GM18526 (cell line): ENCODE results near the gene UCK2.

Experiments
- POLR2A ChIP-seq: IDR thresholded peaks from 3 replicates; pipeline ENCODE4 v1.6.1; 2011; ENCODE audit not compliant: insufficient read length; ENCODE audit errors: extremely low read depth

UCK2 gene

GRCh38 chr1:165915932-165916348 is 88.5 kb downstream of the UCK2 start:
- no peak for TF ChIP-seq POLR2A

GRCh38 chr1:165917166-165917565 is 89.8 kb downstream of the UCK2 start:
- TF ChIP-seq POLR2A = no peak

DNA sequence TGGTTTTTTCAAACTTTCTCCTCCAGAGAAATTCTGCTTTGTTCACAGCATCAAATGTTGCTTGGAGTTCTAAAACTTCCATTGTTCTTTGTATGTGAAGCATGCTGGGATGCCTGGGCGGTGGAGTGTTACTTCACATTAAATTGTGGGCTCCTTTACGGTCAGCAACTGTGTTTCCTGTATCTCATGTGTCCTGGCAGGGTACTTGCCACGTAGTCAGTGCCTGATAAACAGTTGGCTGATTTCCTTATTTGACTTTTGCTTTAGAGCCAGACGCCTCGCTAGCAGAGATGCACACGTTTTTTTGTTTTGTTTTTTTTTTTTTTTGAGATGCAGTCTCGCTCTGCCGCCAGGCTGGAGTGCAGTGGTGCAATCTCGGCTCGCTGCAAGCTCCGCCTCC is 96.7 kb downstream of the UCK2 start:
- TF ChIP-seq POLR2A = no peak

- TF ChIP-seq POLR2A = no peak
Observed at GRCh38 chr1:165925498-165926079, 98.2 kb downstream of the UCK2 start.

DNA sequence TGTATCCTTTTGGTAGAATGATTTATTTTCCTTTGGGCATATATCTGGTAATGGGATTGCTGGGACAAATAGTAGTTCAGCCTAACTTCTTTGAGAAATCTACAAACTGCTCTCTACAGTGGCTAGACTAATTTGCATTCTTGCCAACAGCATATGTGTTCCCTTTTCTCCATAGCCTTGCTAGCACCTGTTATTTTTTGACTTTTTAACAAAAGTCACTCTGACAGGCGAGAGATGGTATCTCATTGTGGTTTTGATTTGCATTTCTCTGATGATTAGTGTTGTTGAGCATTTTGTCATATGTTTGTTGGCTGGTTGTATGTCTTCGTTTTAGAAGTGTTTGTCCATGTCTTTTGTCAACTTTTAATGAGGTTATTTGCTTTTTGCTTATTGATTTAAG is 99.8 kb downstream of the UCK2 start:
- no peak for TF ChIP-seq POLR2A

DNA sequence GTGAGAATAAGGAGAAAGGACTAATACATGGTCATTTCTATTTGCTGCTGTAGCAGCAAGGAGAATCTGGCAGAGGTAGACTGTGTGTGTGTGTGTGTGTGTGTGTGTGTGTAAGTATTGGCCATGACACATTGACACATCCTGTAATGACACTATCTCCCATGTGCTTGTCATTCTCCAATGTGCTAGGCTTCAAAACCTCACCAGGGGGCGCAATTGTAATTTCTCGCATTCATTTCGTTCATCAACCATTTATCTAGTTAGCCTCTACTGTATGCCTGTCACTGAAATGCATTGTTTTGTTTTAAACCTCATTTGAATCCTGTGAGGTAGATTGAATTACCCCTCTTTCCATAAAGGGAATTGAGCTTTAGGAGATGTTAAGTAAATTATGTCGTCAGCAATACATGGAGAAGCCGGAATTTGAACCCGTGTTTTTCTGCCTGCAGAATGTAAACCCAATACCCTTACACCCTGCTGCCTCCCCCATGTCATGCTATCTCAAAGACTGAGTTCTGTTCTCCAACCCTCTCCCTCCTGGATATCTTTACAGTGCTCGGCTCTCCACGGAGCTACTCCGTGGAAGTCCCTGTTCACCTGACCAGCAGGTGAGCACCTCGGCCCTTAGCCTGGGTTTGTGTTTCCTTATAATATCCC is 100.8 kb downstream of the UCK2 start:
- TF ChIP-seq POLR2A = no peak

GRCh38 chr1:165930961-165931360 is 103.5 kb downstream of the UCK2 start:
- TF ChIP-seq POLR2A = no peak

GRCh38 chr1:165933446-165934170 is 106.2 kb downstream of the UCK2 start:
- no peak for TF ChIP-seq POLR2A

DNA sequence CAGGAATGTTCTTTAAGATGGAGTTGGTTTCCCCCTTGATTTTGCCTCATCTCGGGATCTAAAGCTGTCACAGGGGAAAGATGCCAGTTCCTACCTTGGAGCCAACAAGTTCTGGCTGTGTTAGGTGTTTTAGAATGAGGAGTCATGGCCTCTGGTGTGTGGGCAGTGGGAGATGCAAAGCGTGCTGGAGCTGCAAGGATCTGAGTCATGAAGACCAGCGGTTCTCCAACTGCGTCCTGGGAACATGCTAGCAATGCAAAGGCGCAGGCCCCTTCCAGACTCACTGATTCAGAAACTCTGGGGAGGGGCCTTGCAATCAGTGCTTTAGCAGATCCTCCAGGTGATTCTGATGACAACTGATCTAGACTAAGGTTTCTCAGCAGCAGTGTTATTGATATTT is 109.1 kb downstream of the UCK2 start:
- TF ChIP-seq POLR2A = no peak

DNA sequence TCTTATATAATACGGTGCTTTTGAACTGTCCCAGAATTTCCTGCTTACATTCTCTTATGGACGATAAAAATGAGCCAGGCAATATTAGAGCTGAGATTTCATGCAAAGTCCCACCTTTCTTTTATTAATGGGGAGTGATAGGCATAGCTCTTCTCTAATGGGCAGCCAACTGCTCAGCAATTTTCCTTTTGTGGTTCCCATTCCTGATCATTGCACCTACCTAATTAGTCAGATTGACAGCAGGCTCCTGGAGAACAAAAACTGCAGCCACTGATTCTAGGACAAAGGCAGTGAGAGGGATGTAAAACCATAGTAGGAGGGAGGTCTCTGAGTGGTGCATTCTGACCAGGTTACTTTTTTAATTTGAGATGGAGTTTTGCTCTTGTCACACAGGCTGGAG is 110.4 kb downstream of the UCK2 start:
- TF ChIP-seq POLR2A = no peak

GRCh38 chr1:165938844-165939243 is 111.4 kb downstream of the UCK2 start:
- TF ChIP-seq POLR2A = no peak

- TF ChIP-seq POLR2A = no peak
Observed at GRCh38 chr1:165941531-165941930, 114.1 kb downstream of the UCK2 start.

GRCh38 chr1:165942062-165942461 is 114.6 kb downstream of the UCK2 start:
- no peak for TF ChIP-seq POLR2A

DNA sequence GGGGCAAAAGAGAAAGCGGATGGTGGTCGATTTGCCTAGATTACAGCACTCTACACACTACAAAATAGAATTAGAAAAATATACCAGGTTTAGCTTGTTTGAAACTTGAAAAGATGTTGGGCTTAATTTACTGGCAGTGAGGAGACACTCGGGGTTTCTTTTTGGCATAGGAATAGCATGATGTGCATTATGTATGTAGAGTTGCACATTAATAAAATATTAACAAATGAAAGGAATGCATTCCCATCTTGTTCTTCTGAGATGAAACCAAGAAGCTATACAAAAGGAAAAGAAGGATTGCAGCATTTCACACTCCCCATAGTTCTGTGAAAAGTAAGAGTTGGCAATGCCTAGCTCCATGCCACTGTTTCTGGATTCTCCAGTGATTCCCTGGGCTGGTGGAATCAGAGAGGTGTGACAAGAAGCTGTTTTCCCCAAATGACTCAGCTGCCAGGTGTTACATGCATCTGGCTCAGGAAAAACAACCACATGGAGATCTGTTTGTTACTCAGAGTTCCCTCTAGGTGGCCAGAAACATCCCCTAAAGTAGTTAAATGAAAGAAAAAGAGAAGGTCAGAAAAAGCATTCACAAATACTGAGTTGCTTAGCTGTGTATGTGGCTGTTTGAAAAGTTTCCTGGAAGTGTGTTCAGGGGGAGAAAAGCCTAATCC is 115.6 kb downstream of the UCK2 start:
- no peak for TF ChIP-seq POLR2A

- no peak for TF ChIP-seq POLR2A
Observed at GRCh38 chr1:165945911-165946310, 118.5 kb downstream of the UCK2 start.
